ENCODE results near the gene UBR4.
"Not testable (repeated sequence)": the region's sequence is repeated elsewhere in the genome, so short reads cannot be mapped to it uniquely, and the experiment has no call there.

Gene UBR4

DNA sequence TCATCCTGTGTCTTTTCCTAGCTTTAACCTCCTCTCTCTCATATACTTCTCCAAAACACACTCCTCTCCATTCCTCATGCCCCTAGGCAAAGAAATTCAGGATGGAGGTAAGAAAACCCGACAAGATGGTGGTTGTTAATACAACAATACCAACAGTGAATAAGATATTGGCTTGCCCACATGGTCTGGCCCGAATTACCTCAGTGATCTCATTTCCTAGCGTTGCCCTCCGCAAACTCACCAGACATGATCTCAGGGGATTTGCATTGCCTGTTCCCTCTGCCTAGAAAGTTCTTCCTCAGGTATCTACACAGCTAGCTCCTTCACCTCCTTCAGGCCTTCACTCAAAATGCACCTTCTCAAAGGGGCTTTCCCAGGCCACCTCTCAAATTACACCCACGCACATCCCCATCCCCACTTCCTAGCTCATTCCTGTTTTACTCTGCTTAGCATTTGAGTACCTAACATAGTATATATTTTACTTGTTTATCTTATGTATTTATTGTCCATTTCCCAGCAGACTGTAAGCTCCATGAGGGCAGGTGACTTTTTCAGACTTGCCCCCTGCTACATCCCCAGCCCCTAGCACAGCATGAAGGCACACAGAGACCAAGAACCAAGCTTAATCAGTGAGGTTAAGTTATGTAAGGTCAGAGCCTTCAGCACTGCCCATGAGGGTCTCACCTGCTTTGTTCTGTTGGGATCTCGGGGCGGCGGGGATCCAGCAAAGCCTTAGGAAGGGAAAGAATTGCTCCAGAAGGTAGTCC, 10.2 kb upstream of the UBR4 start:
- DNase-seq (ENCODE audit: low read depth, low spot score): no peak

DNA sequence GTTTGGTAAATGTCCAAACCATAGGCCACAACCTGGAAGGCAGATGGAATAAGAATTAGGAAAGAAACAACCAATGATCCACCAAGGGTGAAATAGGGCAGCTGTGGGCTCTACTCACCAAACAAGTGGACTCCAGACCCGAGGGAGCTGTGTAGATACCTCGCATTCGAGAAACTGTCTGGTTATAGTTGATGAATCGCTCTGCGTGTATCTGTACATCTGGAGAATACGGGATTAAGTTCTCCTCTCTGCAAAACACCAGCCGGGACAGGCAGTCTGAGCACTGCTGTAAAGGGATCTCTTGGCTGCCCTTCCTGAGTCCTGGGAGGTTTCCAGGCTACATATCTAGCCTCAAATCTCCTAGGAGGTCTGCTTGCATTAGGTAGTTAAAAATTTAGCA, 9.4 kb upstream of the UBR4 start:
- DNase-seq (ENCODE audit: low read depth, low spot score): no peak

- DNase-seq (ENCODE audit: low read depth, low spot score): not testable (repeated sequence)
Measured at GRCh38 chr1:19216585-19216984, 6.5 kb upstream of the UBR4 start.

DNA sequence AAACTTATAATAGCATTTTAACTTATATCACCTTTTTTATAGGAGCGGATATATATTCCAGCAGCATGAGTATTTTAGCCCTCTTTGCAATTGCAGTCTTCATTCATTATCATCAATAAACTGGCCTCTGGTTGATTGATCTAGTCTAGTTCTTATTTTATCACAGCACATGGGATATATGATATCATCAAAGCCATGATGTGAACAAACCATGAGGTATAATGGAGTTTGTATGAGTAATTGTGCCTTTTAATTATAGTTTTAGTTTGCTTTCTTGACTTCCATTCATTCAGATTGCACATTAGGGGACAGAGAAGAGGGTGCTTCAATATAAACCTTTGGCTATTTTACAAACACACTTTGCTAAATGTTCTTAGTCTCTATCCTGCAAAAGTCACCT, 3.5 kb upstream of the UBR4 start:
- no peak for DNase-seq (ENCODE audit: low read depth, low spot score)

GRCh38 chr1:19212167-19212566, 2.1 kb upstream of the UBR4 start:
- no peak for DNase-seq (ENCODE audit: low read depth, low spot score)

- DNase-seq (ENCODE audit: low read depth, low spot score): no peak
Measured at GRCh38 chr1:19210772-19211549, 895 bp upstream of the UBR4 start.

GRCh38 chr1:19209439-19209989, 552 bp downstream of the UBR4 start:
- DNase-seq (ENCODE audit: low read depth, low spot score): no peak

GRCh38 chr1:19208710-19209438, 1.2 kb downstream of the UBR4 start:
- no peak for DNase-seq (ENCODE audit: low read depth, low spot score)

- DNase-seq (ENCODE audit: low read depth, low spot score): no peak
Measured at GRCh38 chr1:19206947-19207346, 3.1 kb downstream of the UBR4 start.

- DNase-seq (ENCODE audit: low read depth, low spot score): no peak
Measured at GRCh38 chr1:19205845-19206244, 4.2 kb downstream of the UBR4 start.

- DNase-seq (ENCODE audit: low read depth, low spot score): no peak
Measured at GRCh38 chr1:19205403-19205802, 4.7 kb downstream of the UBR4 start.

GRCh38 chr1:19204446-19205266, 5.4 kb downstream of the UBR4 start:
- DNase-seq (ENCODE audit: low read depth, low spot score): no peak

- no peak for DNase-seq (ENCODE audit: low read depth, low spot score)
Measured at GRCh38 chr1:19203440-19203839, 6.6 kb downstream of the UBR4 start.

- DNase-seq (ENCODE audit: low read depth, low spot score): no peak
Measured at GRCh38 chr1:19202396-19202795, 7.7 kb downstream of the UBR4 start.

DNA sequence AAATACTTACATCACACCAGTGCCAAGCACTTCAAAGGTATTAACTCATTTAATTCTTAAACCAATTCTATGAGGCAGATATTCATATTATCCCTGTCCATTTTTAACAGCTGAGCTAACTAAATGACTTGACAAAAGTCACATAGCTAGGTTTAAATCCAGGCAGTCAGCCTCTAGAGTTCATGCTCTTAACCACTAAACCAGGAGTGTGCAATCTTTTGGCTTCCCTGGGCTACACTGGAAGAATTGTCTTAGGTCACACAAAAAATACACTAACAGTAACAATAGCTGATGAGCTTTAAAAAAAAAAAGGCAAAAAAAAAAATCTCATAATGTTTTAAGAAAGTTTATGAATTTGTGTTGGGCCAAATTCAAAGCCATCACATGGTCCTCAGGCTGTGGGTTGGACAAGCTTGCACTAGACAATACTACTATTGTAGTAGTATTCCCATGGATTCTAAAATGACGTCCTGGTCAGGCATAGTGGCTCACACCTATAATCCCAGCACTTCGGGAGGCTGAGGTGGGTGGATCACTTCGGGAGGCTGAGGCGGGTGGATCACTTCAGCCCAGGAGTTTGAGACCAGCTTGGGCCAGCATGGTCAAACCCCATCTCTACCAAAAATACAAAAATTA, 10.0 kb downstream of the UBR4 start:
- DNase-seq (ENCODE audit: low read depth, low spot score): no peak

- DNase-seq (ENCODE audit: low read depth, low spot score): no peak
Measured at GRCh38 chr1:19199329-19199968, 10.6 kb downstream of the UBR4 start.

- no peak for DNase-seq (ENCODE audit: low read depth, low spot score)
Measured at GRCh38 chr1:19198820-19199219, 11.2 kb downstream of the UBR4 start.

DNA sequence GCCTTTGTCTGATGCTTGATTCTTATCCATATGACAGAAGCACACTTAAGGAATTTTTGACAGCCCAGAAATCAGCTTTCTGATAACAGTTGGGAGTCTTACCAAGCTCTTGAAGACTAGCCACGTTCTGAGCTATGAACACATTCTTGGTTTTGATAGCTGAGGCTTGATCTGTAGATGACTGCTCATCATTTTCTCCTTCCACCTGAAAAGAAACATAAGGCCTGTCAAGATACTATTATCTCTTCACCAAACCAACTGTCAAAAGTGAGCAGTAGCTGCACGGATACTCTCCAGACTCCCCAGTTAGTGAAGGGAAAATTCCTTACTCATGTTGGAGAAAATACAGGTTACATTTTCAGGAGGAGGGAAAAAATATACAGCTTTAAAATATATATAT, 12.2 kb downstream of the UBR4 start:
- no peak for DNase-seq (ENCODE audit: low read depth, low spot score)

GRCh38 chr1:19196331-19196730, 13.7 kb downstream of the UBR4 start:
- no peak for DNase-seq (ENCODE audit: low read depth, low spot score)

- no peak for DNase-seq (ENCODE audit: low read depth, low spot score)
Measured at GRCh38 chr1:19193004-19193403, 17.1 kb downstream of the UBR4 start.

All from iPS DF 19.7 (cell line).